GM19099 (cell line): ENCODE measurements around the gene LRCH3.

Experiments
- POLR2A ChIP-seq: IDR thresholded peaks from 3 replicates; pipeline ENCODE4 v1.6.1; 2011; ENCODE audit warnings: low read depth; ENCODE audit not compliant: insufficient read length; ENCODE audit errors: extremely low read depth

The LRCH3 gene

DNA sequence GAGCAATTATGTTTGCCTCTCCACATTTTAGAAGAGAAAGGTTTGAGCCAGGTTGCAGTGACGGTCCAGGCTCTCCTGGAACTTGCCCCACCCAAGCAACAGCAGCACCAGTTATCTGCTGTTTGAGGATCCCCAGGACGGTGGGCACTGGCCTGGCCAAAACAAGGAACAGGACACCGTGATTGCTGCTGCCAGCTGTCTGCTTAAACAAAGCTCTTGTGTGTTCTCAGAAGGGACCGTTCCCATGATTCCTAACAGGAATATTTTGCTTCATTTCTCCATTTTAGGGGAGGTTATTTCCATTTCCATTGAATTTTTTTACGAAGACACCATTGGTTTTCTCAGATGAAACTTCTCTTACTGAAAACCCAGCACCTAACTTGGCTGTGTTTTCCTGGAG, 92.5 kb downstream of the LRCH3 start:
- no peak for TF ChIP-seq POLR2A

DNA sequence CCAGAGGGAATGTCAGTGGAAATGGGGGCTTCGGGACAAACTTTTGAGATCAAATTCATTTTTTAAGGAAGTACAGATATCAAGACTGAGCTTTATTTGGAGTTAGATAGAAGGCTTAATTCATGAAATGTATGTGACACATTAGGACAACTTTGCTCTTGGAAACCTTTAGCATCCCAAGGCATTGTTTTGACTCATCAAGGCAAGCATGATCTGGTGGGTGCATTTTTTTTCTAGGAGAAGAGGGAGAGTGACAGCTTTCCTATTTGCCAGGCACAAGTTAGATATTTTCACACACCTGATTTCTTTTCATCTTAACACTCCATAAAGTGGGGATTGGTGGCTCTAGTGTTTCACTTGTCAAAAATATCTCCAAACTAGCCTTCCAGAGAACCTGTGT, 97.5 kb downstream of the LRCH3 start:
- no peak for TF ChIP-seq POLR2A

DNA sequence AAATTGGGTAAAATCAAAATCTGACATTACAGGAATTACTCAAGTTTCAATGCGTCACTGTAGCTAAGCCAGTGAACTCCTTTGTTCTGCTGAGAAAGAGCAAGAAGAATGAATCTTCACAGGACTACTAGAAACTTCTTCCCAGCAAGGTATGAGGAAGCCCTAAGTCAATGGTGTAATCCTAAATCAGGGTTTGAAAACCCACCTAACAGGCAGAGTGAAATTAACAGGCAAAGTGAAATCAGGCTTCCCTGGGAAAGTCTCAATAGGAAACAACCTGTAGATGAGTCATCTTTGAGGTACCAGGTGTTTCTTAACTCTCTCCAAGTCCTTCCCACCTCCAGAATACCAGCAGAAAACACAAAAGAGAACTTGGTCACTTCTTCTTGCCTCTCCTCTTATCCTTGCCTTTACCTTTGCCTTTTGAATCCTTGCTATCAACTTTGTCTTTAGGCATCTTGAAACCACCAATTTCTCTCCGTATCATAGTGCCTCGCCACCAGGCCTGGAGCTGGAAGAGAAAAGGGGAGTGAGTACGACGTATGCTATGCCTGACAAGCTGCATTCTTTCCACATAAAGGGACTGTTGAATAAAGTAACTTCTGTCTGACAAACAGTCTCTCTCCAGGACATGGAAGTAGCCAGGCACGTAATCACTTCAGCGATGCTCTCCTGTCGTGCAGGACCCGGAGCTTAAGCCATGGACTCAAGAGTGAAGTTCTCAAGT, 98.3 kb downstream of the LRCH3 start:
- no peak for TF ChIP-seq POLR2A

DNA sequence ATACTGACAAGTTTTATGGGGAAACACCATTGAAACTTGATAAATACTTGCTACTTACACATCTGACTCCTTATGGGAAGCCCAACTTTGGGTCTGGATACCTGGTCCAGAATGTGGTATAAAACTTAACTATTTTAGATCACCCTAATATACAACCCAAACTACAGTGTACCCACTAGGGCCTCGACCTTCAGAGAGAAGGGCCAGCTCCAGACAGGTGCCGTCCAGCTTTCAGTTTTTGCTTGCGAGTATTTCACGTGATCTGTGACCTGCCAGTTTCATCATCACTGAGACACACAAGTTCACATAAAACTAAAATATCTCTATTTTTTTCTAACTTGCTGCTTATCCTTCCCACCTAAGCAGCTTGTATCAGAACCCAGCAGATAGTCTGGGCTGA, 99.6 kb downstream of the LRCH3 start:
- TF ChIP-seq POLR2A: no peak

DNA sequence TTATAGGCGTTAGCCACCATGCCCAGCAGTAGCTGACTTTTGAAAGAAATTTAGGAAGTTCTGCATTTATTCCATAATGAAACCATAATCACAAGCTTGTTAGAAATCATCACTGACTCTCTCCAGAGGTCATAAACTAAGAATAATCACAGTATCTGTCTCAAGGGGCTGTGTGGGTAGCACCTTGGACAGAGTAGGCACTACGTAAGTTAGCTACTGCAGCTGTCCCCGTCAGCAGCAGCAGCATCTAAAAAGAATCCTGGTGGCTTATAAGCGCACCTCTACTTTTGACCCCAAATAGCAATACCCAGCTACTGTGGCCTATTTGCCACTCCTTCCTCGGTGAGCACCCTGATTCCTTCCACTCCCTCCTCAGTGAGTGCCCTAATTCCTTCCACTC, 101.1 kb downstream of the LRCH3 start:
- no peak for TF ChIP-seq POLR2A

DNA sequence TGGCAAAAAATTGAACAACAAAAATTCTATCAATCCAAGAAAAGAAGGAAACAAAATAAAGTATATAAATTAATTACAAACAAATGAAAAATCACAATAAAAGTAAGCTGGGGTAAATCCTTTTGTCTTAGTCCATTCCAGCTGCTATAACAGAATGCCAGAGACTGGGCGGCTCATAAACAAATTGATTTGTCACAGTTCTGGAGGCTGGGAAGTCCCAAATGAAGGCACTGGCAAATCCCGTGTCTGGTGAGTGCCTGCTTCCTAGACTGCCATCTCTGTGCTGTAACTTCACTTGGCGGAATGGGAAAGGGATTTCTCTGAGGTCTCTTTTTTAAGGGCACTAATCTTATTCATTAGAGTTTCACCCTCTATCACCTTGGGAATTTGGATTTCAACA, 105.4 kb downstream of the LRCH3 start:
- no peak for TF ChIP-seq POLR2A

DNA sequence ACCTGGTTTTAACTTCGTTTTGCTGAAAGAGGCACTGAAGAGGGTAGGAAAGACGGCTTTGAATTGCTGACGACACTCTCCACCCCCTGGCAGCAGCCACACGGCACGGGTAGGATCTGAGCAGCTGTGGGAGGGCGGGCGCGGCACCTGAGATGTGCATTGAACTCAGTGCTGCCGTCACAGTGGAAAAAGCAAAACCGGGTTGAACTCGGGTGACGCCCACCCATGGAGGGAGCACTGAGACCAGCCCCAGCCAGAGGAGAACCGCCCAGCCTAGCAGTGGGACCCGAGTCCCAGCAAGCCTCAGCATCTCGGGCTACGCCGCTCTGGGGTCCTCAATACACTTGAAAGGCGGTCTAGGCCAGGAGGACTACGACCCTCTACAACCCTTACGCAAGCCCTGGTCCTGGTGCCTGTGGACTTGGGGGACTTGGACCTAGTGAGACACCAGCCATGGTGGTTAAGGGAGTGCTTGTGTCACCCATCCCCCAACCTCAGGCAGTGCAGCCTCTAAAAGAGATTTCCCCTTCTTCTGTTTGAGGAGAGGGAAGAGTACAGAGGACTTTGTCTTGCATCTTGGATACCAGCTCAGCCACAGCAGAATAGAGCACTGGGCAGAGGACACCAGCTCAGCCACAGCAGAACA, 108.9 kb downstream of the LRCH3 start:
- no peak for TF ChIP-seq POLR2A

DNA sequence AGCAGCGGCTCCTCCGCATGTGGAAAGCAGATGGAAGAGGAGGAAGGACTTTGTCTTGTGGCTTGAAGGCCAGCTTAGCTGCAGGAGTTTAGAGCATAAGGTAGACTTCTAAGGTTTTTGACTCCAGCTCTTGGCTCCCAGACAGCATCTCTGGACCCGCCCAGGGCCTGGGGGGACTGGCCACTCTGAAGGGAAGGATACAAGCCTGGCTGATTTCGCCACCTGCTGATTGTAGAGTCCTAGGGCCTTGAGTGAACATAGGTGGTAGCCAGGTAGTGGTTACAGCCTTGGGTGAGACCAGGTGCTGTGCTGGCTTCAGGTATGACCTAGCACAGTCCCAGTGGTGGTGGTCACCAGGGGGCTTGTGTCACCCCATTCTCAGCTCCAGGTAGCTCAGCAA, 110.6 kb downstream of the LRCH3 start:
- TF ChIP-seq POLR2A: no peak

DNA sequence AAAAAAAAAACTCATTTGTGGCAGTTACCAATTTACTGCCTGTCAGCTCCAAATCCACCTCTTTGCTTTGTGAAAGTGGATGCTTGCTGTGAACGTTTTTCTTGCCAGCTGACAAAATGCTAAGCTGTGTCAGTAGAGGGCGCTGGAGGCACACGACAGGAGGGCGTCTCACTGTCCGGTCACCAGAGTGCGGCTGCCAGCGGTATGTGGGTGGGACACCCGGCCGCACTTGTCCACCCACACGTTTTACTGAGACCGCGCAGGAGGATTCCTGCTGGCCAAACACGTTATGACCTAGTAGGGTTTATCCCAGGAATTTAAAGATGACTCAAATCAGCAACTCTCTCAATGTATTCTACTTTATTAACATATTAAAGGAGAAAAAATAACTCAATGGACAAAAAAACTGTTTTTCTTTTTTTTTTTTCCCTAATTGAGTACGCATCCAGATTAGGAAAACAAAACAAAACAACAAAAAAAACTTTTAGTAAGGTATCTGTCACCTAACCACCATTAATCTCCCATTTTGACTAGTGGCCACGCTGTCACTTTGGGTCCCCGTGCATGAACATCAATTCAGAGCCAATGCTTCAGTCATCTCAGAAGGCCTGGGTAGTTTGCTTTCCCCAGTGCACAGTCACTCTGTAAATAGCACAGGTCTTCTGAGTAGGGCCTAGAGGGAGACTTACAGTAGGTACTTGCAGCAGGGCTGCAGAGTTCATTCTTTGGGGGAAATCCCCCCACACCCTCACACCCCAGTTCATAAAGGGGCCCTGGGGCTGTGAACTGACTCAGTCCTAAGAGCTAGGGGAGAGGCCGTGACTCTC, 115.2 kb downstream of the LRCH3 start:
- TF ChIP-seq POLR2A: no peak

DNA sequence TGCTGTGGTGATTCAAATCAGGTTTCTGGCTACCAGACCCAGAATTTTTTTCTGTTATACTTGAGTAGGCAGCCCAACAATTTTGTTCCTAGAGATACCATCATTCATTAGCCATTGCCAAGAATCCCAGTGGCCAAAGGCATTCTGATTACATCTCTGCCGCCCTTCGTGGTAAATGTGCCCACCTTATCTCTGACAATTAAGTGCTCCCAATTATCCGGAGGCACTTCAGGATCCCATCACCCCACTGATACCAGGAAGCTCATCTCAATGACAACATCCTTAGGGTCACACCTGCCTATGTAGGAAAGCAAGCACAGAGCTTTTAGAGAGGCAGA, 115.8 kb downstream of the LRCH3 start:
- TF ChIP-seq POLR2A: no peak

DNA sequence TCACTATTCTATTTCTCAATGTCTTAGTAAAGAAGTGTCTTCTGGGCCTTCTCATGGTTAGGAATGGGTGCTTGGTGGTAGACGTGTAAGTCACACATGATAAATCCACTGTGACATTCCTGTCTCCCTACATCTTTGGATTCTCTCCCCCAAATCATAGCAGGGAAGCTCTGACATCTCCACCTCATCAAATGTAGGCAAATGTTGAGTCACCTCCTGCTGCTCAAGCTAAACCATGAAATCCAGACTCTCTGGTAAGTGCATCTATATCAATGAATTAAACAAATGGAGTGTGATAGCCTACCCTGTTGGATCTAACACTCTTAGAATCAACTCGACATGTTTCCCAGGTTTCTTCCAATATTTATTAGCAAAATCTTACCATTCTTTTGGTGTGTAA, 116.1 kb downstream of the LRCH3 start:
- TF ChIP-seq POLR2A: no peak

DNA sequence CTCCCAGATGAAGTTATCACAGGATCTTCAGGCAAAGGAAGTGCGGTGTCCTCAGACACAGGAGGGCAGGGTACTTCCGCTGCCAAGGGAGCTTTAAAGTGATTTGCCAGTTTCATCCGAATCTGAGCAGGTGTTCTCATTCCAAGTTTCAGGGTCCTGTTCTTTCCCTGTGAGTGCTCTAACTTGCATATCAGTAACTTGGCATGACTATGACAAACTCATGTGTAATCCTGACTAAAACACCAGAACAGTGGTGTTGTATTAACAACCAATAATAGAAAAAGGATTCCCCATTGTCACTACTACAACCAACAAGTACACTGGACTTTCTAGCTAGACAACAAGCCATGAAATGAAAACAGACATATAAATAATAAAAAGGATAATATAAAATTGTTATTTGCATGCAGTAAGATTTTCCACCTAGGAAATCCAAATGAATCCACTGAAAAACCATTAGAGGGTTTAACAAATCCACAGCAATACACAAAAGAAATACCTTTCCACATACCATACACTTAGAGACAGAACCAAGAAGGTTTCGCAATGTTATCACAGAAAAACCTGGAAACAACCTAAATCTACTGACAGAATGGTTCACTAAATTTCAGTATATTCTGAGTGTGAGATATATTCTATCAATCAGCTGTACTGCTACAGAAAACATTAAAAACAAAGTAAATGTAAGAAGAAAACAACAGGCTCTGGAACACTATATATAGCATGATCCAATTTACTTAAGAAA, 118.1 kb downstream of the LRCH3 start:
- TF ChIP-seq POLR2A: no peak

DNA sequence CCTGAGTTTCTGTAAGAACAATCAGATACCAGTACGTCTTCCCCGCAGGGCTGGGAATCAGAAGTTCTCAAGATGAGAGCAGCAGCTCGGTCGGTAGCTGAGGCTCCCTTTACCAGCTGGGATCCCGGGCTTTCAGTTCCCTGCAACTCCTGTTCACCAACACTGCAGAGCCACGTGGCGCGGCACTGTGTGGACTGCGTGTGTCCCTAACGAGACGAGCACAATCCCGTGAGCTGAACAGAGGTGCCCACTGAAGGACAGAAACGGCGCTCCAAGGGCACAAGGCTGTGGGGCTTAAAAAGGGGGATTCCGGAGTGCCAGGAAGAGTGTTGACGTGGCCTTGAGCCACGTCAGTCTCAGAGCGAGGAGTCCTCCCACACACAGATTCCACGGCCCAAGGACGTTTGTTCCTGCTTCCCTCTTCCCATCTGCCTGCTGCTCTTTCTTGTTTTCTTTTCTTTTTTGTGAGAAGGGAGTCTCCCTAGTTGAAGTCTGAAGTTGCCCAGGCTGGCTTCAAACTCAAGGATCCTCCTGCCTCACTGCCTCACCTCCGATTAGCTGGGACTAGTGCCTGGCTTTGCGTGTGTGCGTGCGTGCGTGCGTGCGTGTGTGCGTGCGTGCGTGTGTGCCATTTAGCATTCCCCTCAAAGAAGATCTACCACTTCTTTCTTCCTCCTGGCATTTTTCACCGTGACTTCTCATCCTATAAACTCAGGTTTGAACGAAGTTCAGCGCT, 121.9 kb downstream of the LRCH3 start:
- no peak for TF ChIP-seq POLR2A

DNA sequence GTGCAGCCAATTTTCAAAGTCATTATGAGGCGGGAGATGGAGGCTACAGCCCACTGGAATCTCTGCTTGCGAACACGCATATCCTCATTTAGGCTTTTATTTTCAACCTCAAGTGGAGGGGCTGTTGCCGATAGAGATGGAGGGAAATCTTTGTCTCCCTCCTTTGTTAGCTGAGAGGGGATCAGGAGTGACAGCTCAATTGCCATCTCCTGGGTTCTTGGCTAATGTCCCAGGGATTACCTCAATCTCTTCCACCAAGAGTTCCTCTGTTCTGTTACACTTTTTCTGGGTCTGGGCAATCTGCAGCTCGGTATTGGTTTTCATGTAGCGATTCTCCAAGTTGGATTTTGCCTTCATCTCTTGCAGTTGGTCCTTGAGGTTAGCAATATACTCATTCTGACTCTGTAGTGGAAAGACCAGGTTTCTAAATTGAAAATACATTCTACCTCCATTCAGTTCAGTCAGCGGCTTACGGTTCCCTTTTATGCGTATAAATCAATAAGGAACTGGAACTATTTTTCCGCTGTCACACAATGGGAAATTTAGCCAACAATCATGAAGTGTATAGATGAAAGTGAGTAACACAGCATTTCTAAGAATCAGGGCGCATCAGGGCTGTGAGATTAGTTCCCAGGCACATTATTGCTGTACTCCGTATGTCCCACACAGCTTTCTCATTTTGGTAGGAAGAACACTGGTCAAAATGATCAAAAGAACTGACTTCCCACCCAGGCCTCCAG, 122.8 kb downstream of the LRCH3 start:
- TF ChIP-seq POLR2A: no peak

DNA sequence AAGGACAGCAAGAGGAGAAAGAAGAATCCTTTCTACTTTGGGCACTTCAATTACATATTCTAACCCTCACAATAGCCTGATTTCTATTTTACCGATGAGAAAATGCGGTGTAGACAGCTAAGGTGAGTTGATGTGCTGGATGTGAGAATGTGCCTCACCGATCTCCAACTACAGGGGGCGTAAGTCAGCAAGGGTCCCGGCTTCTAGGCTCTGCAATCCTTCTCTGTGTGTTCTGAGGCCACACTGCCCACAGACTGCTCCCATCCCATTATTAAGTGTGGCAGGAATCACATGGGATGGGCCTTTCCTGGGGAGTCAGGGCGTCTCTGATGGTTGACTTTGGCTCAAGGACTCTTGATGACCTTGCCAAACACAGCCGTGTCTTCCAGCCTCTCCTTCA, 135.4 kb downstream of the LRCH3 start:
- no peak for TF ChIP-seq POLR2A
